Activated naive CD4-positive, alpha-beta T cell treated with anti-CD3 and anti-CD28 coated beads, Interleukin-2, amount 10 ng/mL, durations not matched to agents 5 hours and 36 hours (primary cell): ENCODE results near the gene CHST1. TPM values are rescaled to one million over a fixed set of nuclear protein-coding genes. Genes with fewer than 3 reads are reported as not detected.

Source experiments
- microRNA-seq: library from miRNA; unstranded; fragments of <30 nt; microRNA quantifications from one replicate; pipeline ENCODE4 v1.2.0, GENCODE V29; 2022; ENCODE audit warnings: borderline microRNAs expressed, borderline replicate concordance
- total RNA-seq, 2 experiments: library from RNA; stranded (reverse); gene quantifications; one replicate each; pipeline ENCODE4 v1.2.3, GENCODE V29; 2021

The CHST1 gene, protein sequence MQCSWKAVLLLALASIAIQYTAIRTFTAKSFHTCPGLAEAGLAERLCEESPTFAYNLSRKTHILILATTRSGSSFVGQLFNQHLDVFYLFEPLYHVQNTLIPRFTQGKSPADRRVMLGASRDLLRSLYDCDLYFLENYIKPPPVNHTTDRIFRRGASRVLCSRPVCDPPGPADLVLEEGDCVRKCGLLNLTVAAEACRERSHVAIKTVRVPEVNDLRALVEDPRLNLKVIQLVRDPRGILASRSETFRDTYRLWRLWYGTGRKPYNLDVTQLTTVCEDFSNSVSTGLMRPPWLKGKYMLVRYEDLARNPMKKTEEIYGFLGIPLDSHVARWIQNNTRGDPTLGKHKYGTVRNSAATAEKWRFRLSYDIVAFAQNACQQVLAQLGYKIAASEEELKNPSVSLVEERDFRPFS
- not detected for total RNA-seq

DNA sequence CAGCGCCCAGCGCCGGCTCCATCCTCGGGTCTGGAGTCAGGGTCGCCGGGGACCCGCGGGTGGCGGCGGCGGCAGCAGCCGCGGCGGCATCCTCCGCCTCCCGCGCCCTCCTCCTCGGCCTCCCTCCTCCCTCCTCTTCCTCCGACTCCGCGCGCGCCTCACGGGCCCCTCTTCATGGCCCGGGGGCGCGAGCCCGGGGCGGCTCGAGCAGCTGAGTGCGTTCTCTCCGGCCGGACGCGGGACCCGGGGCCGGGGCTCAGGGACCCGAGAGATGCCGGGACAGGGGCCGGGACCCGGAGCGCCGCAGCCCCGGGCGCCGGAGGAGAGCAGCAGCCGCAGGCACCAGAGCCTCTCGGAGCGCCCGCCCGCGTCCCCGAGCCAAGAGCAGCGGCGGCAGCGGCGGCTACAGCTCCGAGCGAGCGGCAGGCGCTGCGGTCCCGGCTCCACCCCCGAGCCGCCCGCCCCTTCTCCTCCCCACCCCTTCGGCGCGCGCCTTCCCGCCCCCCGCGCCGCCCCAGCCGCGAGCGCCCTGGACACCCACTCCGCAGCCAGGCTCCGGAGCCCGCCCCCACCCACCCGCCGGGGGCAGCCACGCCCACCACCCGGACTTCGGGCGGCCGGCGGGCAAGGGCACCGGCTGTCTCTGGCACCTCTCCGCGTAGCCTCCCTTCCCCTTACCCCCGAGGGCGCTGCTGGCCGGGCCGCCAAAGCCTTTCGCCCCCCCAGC lies at the start of gene CHST1:
Gene CHST1, minus strand, starts transcription at position 417 of the 727 bp plus-strand sequence. CDS start 14,699 bp downstream, outside the sequence.

Small RNAs within 50 kb of the gene (microRNA-seq; reads per million reads assigned to microRNA genes)
- gene MIR7154, result not detected

Other genes starting within 250 kb of the CHST1 start
- gene SLC35C1, start 139.5 kb upstream of the CHST1 start, total RNA-seq, result 10 to 100 TPM; 19.1 to 19.8 TPM
- 10 to 100 TPM; 27.2 to 28.4 TPM for gene CRY2, start 181.9 kb upstream of the CHST1 start, total RNA-seq
- gene MAPK8IP1, start 220.0 kb upstream of the CHST1 start, total RNA-seq, result 1 to 10 TPM in 1 of 2 experiments, under 1 TPM in 1; 0.60 to 1.0 TPM
- 1 to 10 TPM; 1.8 to 2.1 TPM for gene FREY1, start 241.6 kb upstream of the CHST1 start, total RNA-seq